ENCODE data around the gene HOXD12.

The HOXD12 gene

DNA sequence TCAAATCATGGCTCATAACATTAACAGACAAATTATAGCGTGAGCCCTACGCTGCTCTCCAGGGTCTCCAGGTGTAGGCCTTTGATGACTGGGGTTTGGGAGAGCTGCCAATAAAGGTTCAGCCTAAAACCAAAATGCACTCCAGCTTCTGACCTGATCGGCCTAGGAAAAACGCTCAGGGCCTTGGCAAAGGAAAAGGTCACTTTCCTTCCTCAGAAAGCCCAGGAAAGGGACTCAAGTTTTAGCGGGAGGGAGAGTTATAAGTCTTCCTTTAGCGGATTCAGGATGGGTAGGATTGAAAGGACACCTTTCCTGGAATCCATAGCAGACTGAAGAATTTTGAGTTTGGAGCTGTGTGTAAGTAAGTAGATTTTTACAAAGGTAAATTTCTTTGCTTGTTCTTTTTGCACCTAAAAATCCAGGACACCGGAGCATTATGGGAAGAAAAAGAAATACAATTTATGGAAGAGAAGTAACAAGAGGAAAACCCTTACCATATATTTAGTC lies 24.6 kb upstream of the HOXD12 start:
- no peak overlapping the region for H3K27ac ChIP-seq (ENCODE audit: low read length)
- no peaks in the 10 kb centered on the region for H3F3A ChIP-seq (ENCODE audit: insufficient read depth, low read length)
- no peaks in the 10 kb centered on the region for H3K9me3 ChIP-seq (replicated peaks; ENCODE audit: insufficient read depth, low read length)
- H3K4me3 ChIP-seq (ENCODE audit: low read length) = no peak overlapping the region
- no peaks in the 10 kb centered on the region for H3K36me3 ChIP-seq (replicated peaks; ENCODE audit: insufficient read depth, low read length)
- no peak overlapping the region for H2AFZ ChIP-seq (ENCODE audit: low read length)
- no peak for TF ChIP-seq EZH2 (optimal IDR thresholded peaks at IDR 0.05; ENCODE audit: low read depth, low read length)
- TF ChIP-seq, protein P1, sequence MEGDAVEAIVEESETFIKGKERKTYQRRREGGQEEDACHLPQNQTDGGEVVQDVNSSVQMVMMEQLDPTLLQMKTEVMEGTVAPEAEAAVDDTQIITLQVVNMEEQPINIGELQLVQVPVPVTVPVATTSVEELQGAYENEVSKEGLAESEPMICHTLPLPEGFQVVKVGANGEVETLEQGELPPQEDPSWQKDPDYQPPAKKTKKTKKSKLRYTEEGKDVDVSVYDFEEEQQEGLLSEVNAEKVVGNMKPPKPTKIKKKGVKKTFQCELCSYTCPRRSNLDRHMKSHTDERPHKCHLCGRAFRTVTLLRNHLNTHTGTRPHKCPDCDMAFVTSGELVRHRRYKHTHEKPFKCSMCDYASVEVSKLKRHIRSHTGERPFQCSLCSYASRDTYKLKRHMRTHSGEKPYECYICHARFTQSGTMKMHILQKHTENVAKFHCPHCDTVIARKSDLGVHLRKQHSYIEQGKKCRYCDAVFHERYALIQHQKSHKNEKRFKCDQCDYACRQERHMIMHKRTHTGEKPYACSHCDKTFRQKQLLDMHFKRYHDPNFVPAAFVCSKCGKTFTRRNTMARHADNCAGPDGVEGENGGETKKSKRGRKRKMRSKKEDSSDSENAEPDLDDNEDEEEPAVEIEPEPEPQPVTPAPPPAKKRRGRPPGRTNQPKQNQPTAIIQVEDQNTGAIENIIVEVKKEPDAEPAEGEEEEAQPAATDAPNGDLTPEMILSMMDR (IDR thresholded peaks at IDR 0.05; ENCODE audit: low read length) = no peak
- no peak for TF ChIP-seq EZH2phosphoT487 (IDR thresholded peaks at IDR 0.05; ENCODE audit: low read length)
- H3K4me2 ChIP-seq (ENCODE audit: low read depth, low read length) = no peak overlapping the region
- no peaks in the 10 kb centered on the region for H4K20me1 ChIP-seq (ENCODE audit: insufficient read depth, low read length)
- H3K27me3 ChIP-seq (replicated peaks; ENCODE audit: insufficient read depth, low read length) = no peaks in the 10 kb centered on the region
- DNase-seq = no peak
- no peak overlapping the region for H3K9ac ChIP-seq (ENCODE audit: low read length)
- no peaks in the 10 kb centered on the region for H3K79me2 ChIP-seq (ENCODE audit: low read length)
- H3K9me2 ChIP-seq (replicated peaks; ENCODE audit: insufficient read depth, low read length) = no peaks in the 10 kb centered on the region
- H3K4me1 ChIP-seq (ENCODE audit: low read length) = no peaks in the 10 kb centered on the region

DNA sequence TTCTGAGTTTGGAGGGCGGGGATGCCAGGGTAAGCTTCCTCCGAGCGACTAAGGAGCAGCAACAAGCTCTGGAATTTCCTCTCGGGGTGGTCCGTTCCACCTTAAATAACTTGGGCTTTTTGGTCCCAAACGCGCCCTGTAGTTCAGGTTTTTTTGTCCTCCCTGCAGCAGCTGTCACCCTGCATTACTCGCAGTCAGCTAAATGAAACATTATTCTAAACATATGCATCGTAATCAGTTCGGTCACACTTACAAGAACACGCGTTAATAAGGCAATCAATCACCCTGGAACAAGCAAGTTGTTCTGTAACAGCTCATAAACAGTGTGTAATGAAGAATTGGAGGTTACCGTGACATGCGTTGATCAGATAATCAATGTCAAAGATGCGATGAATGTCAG lies 24.1 kb upstream of the HOXD12 start:
- Histone ChIP-seq H3K4me2 (ENCODE audit: low read depth, low read length) (no peak overlapping the region), H3K27ac (ENCODE audit: low read length) (no peak overlapping the region), H2AFZ (ENCODE audit: low read length) (no peak overlapping the region), H3K9ac (ENCODE audit: low read length) (no peak overlapping the region), H3K4me3 (ENCODE audit: low read length) (no peak overlapping the region), H3K79me2 (ENCODE audit: low read length) (no peaks in the 10 kb centered on the region), H3K9me3 (replicated peaks; ENCODE audit: insufficient read depth, low read length) (no peaks in the 10 kb centered on the region), H4K20me1 (ENCODE audit: insufficient read depth, low read length) (no peaks in the 10 kb centered on the region), H3K9me2 (replicated peaks; ENCODE audit: insufficient read depth, low read length) (no peaks in the 10 kb centered on the region), H3K27me3 (replicated peaks; ENCODE audit: insufficient read depth, low read length) (no peaks in the 10 kb centered on the region), H3F3A (ENCODE audit: insufficient read depth, low read length) (no peaks in the 10 kb centered on the region), H3K36me3 (replicated peaks; ENCODE audit: insufficient read depth, low read length) (no peaks in the 10 kb centered on the region), H3K4me1 (ENCODE audit: low read length) (no peaks in the 10 kb centered on the region)
- no peak for DNase-seq
- TF ChIP-seq EZH2 (optimal IDR thresholded peaks at IDR 0.05; ENCODE audit: low read depth, low read length) (no peak), EZH2phosphoT487 (IDR thresholded peaks at IDR 0.05; ENCODE audit: low read length) (no peak)
- TF ChIP-seq, protein P1 (IDR thresholded peaks at IDR 0.05; ENCODE audit: low read length) = no peak

DNA sequence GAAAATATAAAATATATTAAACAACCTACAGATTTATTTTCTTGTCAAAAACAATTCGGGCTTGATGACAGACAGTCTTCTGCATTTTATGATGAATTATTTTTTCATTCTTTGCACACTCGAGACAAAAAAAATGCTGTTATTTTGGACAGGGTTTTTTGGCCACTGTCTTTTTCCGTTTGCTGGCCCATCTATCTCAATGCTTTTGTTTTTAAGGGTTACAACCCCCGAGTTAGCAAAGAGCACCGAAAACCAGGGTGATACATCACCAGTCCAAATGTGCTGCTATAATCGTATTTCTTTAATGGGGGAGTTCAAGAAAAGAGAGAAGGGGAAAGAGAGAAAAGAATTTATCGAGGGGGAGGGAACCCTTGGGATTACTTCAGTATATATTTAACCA lies 23.5 kb upstream of the HOXD12 start:
- no peaks in the 10 kb centered on the region for H3K9me2 ChIP-seq (replicated peaks; ENCODE audit: insufficient read depth, low read length)
- no peaks in the 10 kb centered on the region for H4K20me1 ChIP-seq (ENCODE audit: insufficient read depth, low read length)
- no peak for TF ChIP-seq EZH2 (optimal IDR thresholded peaks at IDR 0.05; ENCODE audit: low read depth, low read length)
- TF ChIP-seq, protein P1 (IDR thresholded peaks at IDR 0.05; ENCODE audit: low read length) = no peak
- TF ChIP-seq EZH2phosphoT487 (IDR thresholded peaks at IDR 0.05; ENCODE audit: low read length) = no peak
- H3K4me3 ChIP-seq (ENCODE audit: low read length) = no peak overlapping the region
- no peak overlapping the region for H3K4me2 ChIP-seq (ENCODE audit: low read depth, low read length)
- H3K27ac ChIP-seq (ENCODE audit: low read length) = no peak overlapping the region
- no peak overlapping the region for H2AFZ ChIP-seq (ENCODE audit: low read length)
- H3K79me2 ChIP-seq (ENCODE audit: low read length) = no peaks in the 10 kb centered on the region
- no peak overlapping the region for H3K9ac ChIP-seq (ENCODE audit: low read length)
- H3F3A ChIP-seq (ENCODE audit: insufficient read depth, low read length) = no peaks in the 10 kb centered on the region
- no peak for DNase-seq
- no peaks in the 10 kb centered on the region for H3K4me1 ChIP-seq (ENCODE audit: low read length)
- H3K9me3 ChIP-seq (replicated peaks; ENCODE audit: insufficient read depth, low read length) = no peaks in the 10 kb centered on the region
- H3K27me3 ChIP-seq (replicated peaks; ENCODE audit: insufficient read depth, low read length) = no peaks in the 10 kb centered on the region
- no peaks in the 10 kb centered on the region for H3K36me3 ChIP-seq (replicated peaks; ENCODE audit: insufficient read depth, low read length)

Data from MM.1S (cell line).